Measurements from ENCODE around the gene LNX1. TPM values are rescaled to one million over a fixed set of nuclear protein-coding genes. Genes with fewer than 3 reads are reported as not detected.

Gene LNX1
- total RNA-seq, 1 experiment from 2014 or later: 3.7 TPM

GRCh38 chr4:53548662-53549061 is 42.6 kb downstream of the LNX1 start:
- DNase-seq (ENCODE audit: low read depth): no peak
- in situ Hi-C loops (cut with HindIII; ENCODE audit: low pct_unique_long_range_greater_than_20kb, low sequenced_read_pairs): no loop called here

- in situ Hi-C loops (cut with HindIII; ENCODE audit: low pct_unique_long_range_greater_than_20kb, low sequenced_read_pairs): no loop called here
- no peak for DNase-seq (ENCODE audit: low read depth)
These were observed 43.3 kb downstream of the LNX1 start for GRCh38 chr4:53547983-53548382.

DNA sequence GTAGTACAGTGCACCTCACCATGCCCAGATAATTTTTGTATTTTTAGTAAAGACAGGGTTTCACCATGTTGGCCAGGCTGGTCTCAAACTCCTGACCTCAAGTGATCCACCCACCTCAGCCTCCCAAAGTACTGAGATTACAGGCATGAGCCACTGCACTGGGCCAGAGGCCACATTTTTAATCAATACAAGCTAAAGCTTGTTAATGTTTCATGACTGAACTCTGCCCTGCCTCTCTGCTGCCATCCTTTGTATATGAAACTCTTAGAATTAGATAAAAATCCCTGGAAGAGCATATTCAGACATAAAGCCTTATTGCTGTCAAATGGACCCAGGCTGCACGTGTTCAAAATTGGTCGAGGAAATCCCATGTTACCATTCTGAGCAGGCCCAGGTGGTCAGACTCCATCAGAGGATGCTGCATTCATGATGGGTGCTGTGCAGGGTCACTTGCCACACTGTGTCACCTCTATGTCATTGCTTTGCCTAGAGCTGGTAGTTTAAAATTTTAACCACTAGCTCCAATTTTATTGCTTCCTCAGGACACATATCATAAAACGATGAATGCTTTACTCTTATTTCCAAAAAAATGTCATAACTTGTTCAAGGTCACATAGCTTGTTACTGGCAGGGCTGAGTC is 45.2 kb downstream of the LNX1 start:
- in situ Hi-C loops (cut with HindIII; ENCODE audit: low pct_unique_long_range_greater_than_20kb, low sequenced_read_pairs): no loop called here
- no peak for DNase-seq (ENCODE audit: low read depth)

GRCh38 chr4:53545273-53545672 is 46.0 kb downstream of the LNX1 start:
- in situ Hi-C loops (cut with HindIII; ENCODE audit: low pct_unique_long_range_greater_than_20kb, low sequenced_read_pairs): no loop called here
- DNase-seq (ENCODE audit: low read depth): no peak

DNA sequence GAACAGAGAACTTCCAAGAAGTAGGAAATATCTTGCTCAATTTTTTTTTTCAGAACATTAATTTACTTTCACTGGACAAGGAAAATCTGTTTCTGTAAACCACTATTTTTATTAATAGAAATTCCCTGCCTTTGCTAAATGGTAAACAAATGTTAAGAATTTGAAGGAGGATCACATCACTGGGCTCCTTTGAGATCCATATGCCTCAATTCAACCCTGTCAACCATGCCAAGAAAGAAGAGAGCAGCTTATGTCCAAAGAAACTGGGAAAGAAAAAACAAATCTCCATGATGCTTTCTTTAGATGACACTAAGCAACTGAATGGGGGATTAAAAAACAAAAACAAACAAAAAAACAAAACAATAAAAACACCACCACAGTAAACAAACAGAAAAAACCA is 47.7 kb downstream of the LNX1 start:
- DNase-seq (ENCODE audit: low read depth): no peak
- in situ Hi-C loops (cut with HindIII; ENCODE audit: low pct_unique_long_range_greater_than_20kb, low sequenced_read_pairs): no loop called here

GRCh38 chr4:53541577-53542206 is 49.6 kb downstream of the LNX1 start:
- peak; percentile 2 for DNase-seq (ENCODE audit: low read depth)

DNA sequence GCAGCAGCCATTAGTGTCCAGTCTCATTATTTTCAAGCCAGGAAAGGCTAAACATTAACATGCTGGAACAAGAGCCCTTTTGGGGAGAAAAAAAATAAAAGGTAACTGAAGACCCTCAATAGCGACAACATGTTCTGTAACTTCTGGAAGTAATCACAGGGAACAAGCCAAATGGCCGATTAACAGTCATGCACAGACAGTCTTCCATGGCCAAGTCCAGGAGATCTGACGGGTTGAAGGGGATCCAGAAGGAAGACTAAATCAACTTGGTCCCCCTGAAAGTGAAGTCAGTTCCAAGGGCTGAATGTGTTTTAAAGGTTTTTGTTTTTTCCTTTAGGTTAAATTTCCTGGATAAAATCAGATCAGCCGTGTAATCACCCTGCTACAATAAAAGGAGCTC is 52.5 kb downstream of the LNX1 start:
- in situ Hi-C loops (cut with HindIII; ENCODE audit: low pct_unique_long_range_greater_than_20kb, low sequenced_read_pairs): no loop called here
- no peak for DNase-seq (ENCODE audit: low read depth)

More at GRCh38 chr4:53541577-53542206, 49.6 kb downstream of the LNX1 start:
- in situ Hi-C loops (cut with HindIII; ENCODE audit: low pct_unique_long_range_greater_than_20kb, low sequenced_read_pairs): no loop called here

- in situ Hi-C loops (cut with HindIII; ENCODE audit: low pct_unique_long_range_greater_than_20kb, low sequenced_read_pairs): no loop called here
- no peak for DNase-seq (ENCODE audit: low read depth)
These were observed 53.7 kb downstream of the LNX1 start for GRCh38 chr4:53537606-53538005.

DNA sequence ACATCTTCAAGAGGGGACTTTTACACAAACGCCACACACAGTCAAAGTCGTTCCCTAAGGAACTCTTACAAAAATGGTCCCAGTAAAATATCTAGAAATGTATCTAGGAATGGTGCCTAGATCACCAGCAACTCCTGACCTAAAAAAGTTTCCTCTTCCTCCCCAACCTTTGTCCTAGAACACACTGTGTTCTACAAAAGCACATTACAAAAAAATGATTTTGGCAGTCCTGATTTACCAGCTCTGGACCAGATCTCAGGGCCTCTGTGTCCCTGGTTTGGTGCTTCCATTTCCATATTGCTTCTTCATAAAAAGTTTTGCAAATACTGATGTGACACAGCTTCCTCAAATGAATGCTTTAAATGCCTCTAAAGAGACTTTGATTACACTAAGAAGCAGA is 55.0 kb downstream of the LNX1 start:
- in situ Hi-C loops (cut with HindIII; ENCODE audit: low pct_unique_long_range_greater_than_20kb, low sequenced_read_pairs): no loop called here
- DNase-seq (ENCODE audit: low read depth): no peak

DNA sequence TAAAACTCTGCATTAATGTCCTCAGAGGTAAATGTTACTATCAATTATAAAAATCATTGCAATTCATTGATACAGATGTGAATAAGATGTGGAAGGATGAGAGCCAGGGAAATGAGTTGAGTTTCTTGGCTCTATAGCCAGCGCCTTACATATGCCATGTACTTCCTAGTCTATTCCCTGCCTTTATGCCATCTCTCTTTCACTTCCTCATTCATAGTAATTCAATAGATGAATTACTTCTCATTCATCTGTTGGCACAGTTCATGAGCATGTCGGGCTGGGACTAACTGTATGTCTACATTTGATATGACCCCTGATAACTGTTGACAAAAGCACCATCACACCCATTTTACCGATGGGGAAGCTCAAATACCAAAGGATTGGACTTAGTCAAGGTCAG is 55.7 kb downstream of the LNX1 start:
- DNase-seq (ENCODE audit: low read depth): no peak

DNA sequence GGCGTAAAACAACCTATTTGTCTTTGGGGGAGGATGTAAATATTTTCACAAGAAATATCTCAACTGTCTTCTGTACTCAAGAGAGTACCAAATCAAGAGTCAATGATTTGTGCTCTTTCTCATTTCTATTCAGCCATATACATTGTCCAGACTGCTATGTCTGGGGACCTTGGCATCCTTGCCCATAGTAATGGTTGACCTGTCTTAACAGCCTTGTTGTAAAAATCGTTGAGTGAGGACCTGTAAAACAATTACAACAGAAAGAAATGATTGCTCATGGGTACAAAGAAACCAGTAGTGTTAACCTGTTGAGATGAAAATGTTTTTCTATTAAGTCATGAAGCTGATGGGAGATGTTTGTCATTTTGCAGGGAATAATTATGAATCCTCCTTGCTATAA is 56.6 kb downstream of the LNX1 start:
- in situ Hi-C loops (cut with HindIII; ENCODE audit: low pct_unique_long_range_greater_than_20kb, low sequenced_read_pairs): no loop called here
- DNase-seq (ENCODE audit: low read depth): no peak

More for the DNA sequence above, 55.7 kb downstream of the LNX1 start:
- in situ Hi-C loops (cut with HindIII; ENCODE audit: low pct_unique_long_range_greater_than_20kb, low sequenced_read_pairs): no loop called here

DNA sequence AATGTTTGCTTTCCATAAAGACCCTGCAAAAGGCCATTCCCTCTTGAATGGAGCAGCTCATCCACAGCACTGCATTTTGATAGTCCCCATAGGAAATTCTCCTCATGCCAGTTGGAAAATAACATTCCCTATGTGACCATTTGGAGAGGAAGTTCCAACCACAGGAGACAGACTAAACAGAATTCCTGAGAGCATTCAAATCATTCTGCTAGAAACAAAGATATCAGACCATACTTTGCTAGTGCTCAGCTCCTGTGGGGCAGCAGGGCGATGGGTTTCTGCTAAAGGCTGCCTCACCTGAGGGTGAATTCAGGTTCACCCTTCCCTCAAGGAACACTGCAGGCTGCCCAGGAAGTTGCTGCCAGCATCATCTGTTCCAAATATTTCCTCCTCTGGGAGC is 58.8 kb downstream of the LNX1 start:
- no peak for DNase-seq (ENCODE audit: low read depth)
- in situ Hi-C loops (cut with HindIII; ENCODE audit: low pct_unique_long_range_greater_than_20kb, low sequenced_read_pairs): no loop called here

DNA sequence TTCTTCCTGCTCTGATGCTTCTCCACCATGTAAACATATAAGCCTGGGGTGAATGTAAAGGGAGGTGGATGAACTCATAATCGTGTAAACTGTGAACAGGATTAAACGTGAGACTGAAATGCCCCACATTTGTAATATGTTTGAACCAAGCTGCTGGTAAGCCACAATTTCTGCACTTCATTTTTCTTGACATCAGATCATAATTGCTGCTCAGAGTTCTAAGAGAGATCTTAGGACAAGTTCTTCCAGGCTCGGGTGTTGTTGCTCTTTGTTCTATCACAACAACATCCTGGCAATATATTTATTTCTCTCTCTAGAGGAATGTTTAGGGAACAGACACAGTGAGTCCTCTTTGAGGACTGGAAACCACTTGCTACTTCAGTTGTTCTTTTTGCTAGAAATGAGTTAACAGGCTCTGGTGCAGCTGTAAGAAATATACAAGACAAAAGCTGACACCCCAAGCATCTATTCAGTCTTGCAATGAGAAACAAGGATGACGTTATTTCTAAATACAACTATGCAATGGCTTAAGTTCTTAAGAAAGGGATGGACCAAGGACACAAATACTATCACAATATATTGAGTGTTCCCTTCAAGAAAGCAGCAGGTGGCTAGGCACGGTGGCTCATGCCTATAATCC is 59.6 kb downstream of the LNX1 start:
- in situ Hi-C loops (cut with HindIII; ENCODE audit: low pct_unique_long_range_greater_than_20kb, low sequenced_read_pairs): no loop called here
- DNase-seq (ENCODE audit: low read depth): no peak

GRCh38 chr4:53529025-53529424 is 62.3 kb downstream of the LNX1 start:
- in situ Hi-C loops (cut with HindIII; ENCODE audit: low pct_unique_long_range_greater_than_20kb, low sequenced_read_pairs): no loop called here
- DNase-seq (ENCODE audit: low read depth): no peak

DNA sequence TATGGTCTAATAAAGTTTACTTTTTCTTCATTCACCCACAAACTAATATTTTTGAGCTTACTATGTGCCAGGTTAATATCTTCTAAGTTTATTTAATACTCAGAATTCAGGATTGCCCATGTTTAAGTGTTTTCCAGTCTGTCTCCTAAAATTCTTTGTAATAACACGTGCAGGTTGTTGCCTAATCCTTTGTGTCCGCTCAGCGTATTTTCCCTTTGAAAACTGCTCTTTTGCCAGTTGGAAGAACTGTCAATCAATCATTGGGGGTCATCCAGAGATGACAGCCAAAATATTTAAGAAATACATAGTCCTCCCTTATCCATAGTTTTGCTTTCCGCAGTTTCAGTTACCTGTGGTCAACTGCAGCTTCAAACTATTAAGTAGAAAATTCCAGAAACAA is 63.4 kb downstream of the LNX1 start:
- in situ Hi-C loops (cut with HindIII; ENCODE audit: low pct_unique_long_range_greater_than_20kb, low sequenced_read_pairs): no loop called here
- no peak for DNase-seq (ENCODE audit: low read depth)

DNA sequence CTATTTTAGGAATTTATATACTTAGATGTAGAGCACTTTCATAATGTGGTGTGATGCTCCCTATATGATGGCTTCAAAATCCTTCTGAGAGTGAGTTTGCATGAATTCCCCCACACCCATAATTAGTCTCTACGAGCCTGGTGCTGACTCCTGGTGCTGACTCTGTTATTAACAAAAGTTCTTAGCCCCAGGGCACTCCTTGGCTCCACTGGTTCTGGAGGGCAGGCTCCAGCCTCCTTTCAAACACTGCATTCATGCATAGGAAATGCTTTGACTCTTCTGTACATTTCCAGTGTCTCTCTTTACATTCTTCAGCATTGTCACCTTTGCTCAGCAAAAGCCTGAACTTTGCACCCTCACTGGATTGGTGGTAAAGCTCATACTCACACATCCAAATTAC is 64.0 kb downstream of the LNX1 start:
- DNase-seq (ENCODE audit: low read depth): no peak
- in situ Hi-C loops (cut with HindIII; ENCODE audit: low pct_unique_long_range_greater_than_20kb, low sequenced_read_pairs): no loop called here

DNA sequence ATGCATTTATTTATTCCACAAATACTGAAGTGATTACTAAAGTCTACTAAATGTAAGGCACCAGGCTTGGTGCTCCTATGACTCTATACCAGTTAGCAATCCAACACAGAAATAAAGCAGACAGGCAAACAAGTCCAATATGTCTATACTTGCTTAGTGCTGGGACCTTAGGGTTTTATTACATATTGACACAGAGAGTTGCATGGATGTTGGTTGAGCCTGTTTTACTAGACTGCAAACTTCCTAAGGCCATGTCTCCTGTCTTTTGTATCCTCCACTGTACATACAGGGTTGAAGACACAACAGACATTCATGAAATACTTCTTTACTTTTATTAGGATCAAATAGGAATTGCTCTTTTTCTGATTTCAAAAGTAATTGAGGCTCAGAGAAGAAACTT is 69.0 kb downstream of the LNX1 start:
- DNase-seq (ENCODE audit: low read depth): no peak
- in situ Hi-C loops (cut with HindIII; ENCODE audit: low pct_unique_long_range_greater_than_20kb, low sequenced_read_pairs): no loop called here

DNA sequence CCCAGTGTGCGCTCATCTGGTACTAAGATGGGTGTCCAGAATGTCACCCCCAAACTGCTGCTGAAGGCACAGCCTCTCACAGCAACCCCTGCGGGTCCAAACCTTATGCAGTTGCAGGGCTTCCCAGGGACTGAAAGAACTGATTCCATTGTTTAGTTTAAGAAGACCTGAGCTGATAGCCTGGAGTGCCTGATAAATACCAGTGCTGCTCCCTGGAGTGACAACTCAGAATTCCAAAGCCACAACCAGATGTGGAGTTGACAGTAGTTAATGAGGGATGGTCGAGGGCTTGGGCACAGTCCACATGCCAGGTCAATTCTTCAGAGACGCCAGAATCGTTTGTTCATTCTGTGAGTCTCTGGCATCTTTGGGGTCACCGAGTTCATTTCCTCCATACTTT is 71.2 kb downstream of the LNX1 start:
- in situ Hi-C loops (cut with HindIII; ENCODE audit: low pct_unique_long_range_greater_than_20kb, low sequenced_read_pairs): no loop called here

DNA sequence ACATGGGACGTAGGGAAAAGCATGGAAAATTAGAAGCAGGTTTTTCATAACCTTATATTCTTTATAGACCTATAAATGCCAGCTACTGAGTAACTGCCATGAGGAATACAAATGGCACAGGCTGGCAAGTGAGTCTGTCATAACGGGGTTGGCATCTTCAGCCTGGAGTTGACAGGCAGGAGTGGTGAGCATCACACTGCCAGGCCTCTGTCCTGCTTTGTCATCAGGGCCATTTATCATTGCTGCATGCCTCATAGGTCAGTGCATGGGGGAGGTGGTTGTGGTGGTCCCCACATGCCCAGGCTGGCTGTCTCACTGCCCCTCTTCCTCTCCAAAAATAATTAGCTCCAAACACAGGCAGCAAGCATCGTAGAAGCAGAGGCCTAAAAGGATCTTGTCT is 72.5 kb downstream of the LNX1 start:
- in situ Hi-C loops (cut with HindIII; ENCODE audit: low pct_unique_long_range_greater_than_20kb, low sequenced_read_pairs): no loop called here
- no peak for DNase-seq (ENCODE audit: low read depth)

More for the DNA sequence above, 71.2 kb downstream of the LNX1 start:
- DNase-seq (ENCODE audit: low read depth): no peak

DNA sequence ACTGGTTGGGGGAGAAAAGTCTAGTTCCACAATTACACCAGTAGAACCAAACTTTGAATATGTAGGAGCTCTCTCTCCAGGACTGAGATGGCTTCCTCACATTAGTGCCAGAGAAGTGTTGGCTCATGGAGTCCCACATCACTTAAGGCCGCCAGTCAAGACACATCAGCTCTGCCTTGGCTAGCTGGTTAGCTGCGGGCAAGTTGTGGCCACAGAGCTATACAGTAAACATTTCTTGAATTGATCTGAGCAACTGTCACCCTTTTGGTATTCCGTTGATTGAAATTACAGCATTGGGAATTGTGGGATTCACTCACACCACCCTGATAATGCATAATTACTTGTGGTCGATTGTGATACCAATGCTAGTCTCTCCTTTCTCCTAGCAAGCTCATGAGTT is 76.2 kb downstream of the LNX1 start:
- DNase-seq (ENCODE audit: low read depth): no peak
- in situ Hi-C loops (cut with HindIII; ENCODE audit: low pct_unique_long_range_greater_than_20kb, low sequenced_read_pairs): no loop called here
